IPS DF 6.9 (cell line): ENCODE results near the gene ABHD18.
"Not testable (repeated sequence)": the region's sequence is repeated elsewhere in the genome, so short reads cannot be mapped to it uniquely, and the experiment has no call there.

Source experiments
- DNase-seq: peaks from one replicate; pipeline ENCODE4 v3.0.0-alpha.2; 2013; ENCODE audit warnings: low read depth, low spot score
- H3K27ac ChIP-seq: one replicate; pipeline ENCODE4 v1.5.1; 2013; ENCODE audit warnings: low read length, control low read depth
- H3K27me3 ChIP-seq: 2 replicates; pipeline ENCODE4 v1.6.1; 2013; ENCODE audit warnings: mild to moderate bottlenecking, low read length; ENCODE audit not compliant: control insufficient read depth, insufficient read depth
- H3K36me3 ChIP-seq: 2 replicates; pipeline ENCODE4 v1.6.1; 2013; ENCODE audit warnings: low read length; ENCODE audit not compliant: control insufficient read depth, insufficient read depth
- H3K4me1 ChIP-seq: 2 replicates; pipeline ENCODE4 v1.6.1; 2013; ENCODE audit warnings: low read length; ENCODE audit not compliant: control insufficient read depth, insufficient read depth
- H3K4me3 ChIP-seq: 2 replicates; pipeline ENCODE4 v1.5.1; 2013; ENCODE audit warnings: mild to moderate bottlenecking, low read length
- H3K9me3 ChIP-seq: 2 replicates; pipeline ENCODE4 v1.6.1; 2013; ENCODE audit warnings: low read length, inconsistent platforms; ENCODE audit not compliant: control insufficient read depth, insufficient read depth
- WGBS: extraction: QIAGEN DNeasy Blood & Tissue Kit; methylation state at CpG from one replicate; pipeline ENCODE4 v1.1.7; 2013; ENCODE audit warnings: mixed read lengths, missing lambda C conversion rate; ENCODE audit not compliant: insufficient read length, insufficient coverage; 5-methylcytosine and 5-hydroxymethylcytosine counted together

ABHD18 gene

DNA sequence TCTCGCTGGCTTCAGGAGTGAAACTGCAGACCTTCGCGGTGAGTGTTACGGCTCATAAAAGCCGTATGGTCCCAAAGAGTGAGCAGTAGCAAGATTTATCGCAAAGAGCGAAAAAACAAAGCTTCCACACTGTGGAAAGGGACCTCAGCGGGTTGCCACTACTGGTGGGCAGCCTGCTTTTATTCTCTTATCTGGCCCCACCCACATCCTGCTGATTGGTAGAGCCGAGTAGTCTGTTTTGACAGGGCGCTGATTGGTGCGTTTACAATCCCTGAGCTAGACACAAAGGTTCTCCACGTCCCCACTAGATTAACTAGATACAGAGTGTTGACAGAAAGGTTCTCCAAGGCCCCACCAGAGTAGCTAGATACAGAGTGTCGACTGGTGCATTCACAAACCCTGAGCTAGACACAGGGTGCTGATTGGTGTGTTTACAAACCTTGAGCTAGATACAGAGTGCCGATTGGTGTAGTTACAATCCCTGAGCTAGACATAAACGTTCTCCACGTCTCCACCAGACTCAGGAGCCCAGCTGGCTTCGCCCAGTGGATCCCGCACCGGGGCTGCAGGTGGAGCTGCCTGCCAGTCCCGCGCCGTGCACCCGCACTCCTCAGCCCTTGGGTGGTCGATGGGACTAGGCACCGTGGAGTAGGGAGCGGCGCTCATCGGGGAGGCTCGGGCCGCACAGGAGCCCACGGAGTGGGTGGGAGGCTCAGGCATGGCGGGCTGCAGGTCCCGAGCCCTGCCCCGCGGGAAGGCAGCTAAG lies 1.4 kb upstream of the ABHD18 start:
- H3K4me3 ChIP-seq, result peak overlapping the region; percentile 20; the same call in 1 of the 2 replicates
- not testable (repeated sequence) for H3K36me3 ChIP-seq, H3K4me1 ChIP-seq, H3K27me3 ChIP-seq, H3K9me3 ChIP-seq, DNase-seq, H3K27ac ChIP-seq
- WGBS, result no CpG with 5 or more reads among the region's 35 CpGs

DNA sequence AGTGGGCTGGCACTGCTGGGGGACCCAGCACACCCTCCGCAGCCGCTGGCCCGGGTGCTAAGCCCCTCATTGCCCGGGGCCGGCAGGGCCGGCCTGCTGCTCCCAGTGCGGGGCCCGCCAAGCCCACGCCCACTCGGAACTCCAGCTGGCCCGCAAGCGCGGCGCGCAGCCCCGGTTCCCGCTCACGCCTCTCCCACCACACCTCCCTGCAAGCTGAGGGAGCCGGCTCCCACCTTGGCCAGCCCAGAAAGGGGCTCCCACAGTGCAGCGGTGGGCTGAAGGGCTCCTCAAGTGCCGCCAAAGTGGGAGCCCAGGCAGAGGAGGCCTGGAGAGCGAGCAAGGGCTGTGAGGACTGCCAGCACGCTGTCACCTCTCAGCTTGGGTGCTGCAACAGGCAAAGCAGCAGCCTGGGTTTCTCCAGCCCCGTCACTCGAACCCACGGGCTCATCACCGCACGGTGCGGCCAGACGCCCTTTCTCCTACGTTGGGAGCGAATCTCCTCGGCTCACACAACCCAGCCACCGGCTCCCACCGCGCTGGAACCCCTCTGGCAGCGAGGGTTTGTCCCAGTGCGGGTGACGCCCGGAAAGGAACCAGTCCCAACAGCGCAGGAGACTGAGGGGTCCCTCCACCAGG lies 662 bp upstream of the ABHD18 start:
- H3K4me3 ChIP-seq, result peak overlapping the region; percentile 75
- no CpG with 5 or more reads among the region's 41 CpGs for WGBS
- H3K9me3 ChIP-seq, H3K4me1 ChIP-seq, H3K27ac ChIP-seq, H3K27me3 ChIP-seq, DNase-seq, H3K36me3 ChIP-seq: not testable (repeated sequence)

DNA sequence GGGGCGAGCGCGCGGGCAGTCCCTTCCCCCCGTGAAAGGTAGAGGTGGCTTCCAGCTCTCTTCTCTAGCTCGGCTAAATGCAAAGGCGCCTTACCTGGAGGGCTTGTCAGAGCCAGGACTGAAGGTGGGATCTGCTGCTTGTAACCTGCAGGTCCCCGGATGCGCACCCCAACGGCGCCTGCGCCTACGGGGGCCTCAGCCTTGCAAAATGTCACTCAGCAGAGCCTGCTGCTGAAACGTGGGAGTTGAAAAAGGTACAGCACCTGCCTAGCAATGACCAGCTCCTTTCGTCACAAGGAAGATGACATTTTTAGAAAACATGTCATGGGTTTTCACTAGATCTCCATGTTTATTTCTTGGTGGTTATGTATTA lies 583 bp downstream of the ABHD18 start:
- Histone ChIP-seq H3K9me3 (no peaks in the 10 kb centered on the region), H3K4me3 (peak overlapping the region; percentile 75; the same call in 1 of the 2 replicates), H3K4me1 (no peaks in the 10 kb centered on the region), H3K36me3 (no peaks in the 10 kb centered on the region), H3K27me3 (no peaks in the 10 kb centered on the region), H3K27ac (no peak overlapping the region)
- DNase-seq, result no peak
- no CpG with 5 or more reads among the region's 15 CpGs for WGBS

DNA sequence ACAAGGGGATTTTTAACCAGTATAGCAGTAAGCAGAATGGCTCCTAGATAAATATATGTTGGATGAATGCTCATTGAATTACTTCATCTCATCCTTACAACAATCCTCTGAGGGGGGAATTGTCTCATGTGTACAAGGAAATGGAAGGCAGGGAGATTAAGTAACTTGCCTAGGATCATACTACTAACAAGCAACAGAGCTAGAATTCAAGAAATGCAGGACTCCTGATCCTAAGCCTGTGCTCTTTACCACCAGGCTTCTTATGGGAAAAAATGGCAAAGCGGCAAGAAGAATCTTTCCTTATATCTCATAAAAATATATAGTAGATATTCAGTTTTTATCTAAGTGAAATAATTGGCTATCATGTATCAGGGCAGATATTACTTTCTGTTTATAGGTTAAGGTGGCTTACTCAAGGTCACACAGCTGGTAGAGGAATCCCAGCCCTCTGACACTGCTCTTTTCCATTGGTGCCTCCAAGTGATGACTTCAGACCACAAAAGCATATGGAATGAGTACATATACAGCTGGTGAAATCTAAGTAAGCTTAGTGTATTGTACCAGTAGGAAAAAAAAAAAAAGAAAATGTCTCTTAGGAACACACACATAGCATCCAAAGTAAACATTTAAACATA lies 2.1 kb downstream of the ABHD18 start:
- Histone ChIP-seq H3K9me3 (no peaks in the 10 kb centered on the region), H3K4me3 (no peak overlapping the region), H3K36me3 (no peaks in the 10 kb centered on the region), H3K27ac (no peak overlapping the region), H3K27me3 (no peaks in the 10 kb centered on the region), H3K4me1 (peaks cover 3% of the 10 kb centered on the region; the same call in 1 of the 2 replicates)
- WGBS, result no CpG with 5 or more reads among the region's 1 CpG
- no peak for DNase-seq

DNA sequence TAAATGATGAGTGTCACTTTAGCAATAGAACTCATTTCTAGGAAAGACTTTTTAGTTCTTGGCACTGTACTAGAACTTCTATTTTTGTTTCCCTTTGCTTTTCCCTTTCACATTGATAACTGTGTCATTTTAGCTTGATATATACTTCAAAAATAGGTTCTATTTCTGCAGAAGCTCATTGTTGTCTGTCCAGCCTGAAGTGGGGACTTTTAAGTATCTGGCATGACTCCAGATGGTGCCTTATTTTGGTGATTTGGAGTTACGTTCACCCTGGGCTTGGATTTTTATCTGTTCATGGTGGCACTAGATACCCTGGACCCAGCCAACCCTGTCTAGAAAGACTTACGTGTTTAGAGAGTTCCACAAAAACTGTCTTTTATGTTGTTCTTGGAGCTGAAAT lies 3.4 kb downstream of the ABHD18 start:
- Histone ChIP-seq H3K4me1 (peaks cover 3% of the 10 kb centered on the region; the same call in 1 of the 2 replicates), H3K4me3 (no peak overlapping the region), H3K27me3 (no peaks in the 10 kb centered on the region), H3K27ac (no peak overlapping the region), H3K9me3 (no peaks in the 10 kb centered on the region), H3K36me3 (no peaks in the 10 kb centered on the region)
- no peak for DNase-seq
- WGBS, result no CpG with 5 or more reads among the region's 2 CpGs

DNA sequence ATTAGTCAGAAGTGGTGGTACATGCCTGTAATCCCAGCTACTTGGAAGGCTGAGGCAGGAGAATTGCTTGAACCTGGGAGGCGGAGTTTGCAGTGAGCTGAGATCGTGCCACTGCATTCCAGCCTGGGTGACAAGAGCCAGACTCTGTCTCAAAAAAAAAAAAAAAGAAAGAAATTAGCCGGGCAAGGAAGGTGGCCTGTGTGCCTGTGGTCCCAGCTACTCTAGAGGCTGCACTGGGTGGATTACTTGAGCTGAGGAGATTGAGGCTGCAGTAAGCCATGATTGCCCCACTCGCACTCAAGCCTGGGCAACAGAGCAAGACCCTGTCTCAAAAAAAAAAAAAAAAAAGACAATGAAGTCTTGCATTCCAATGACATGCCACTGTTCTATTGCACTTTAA lies 5.7 kb downstream of the ABHD18 start:
- not testable (repeated sequence) for H3K9me3 ChIP-seq, H3K27me3 ChIP-seq, H3K4me3 ChIP-seq, H3K4me1 ChIP-seq, DNase-seq, H3K36me3 ChIP-seq, H3K27ac ChIP-seq
- no CpG with 5 or more reads among the region's 4 CpGs for WGBS

DNA sequence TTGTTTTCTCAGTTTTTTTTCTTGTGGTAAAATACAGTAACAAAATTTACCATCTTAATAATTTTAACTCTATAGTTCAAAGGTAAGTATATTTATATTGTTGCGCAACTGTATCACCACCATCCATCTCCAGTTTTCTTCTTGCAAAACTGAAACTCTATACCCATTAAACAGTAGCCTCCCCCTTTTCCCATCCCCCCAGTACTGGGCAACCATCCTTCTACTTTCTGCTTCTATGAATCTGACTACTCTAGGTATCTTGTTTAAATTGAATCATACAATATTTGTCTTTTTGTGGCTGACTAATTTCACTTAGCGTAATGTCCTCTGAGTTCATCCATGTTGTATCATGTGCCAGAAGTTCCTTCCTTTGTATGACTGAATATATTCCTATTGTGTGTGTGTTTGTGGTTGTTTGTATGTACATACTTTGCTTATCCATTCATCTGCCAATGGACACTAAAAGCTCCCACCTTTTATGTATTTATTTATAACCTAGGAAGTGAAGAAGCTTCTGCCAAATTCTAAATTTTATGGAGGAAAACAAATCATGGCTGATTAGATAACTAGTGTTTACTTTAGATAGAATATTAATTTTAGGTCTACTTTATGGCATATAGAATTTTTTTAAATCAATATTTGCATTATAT lies 10.0 kb downstream of the ABHD18 start:
- Histone ChIP-seq H3K4me1 (peaks cover 3% of the 10 kb centered on the region; the same call in 1 of the 2 replicates), H3K4me3 (no peak overlapping the region), H3K27me3 (no peaks in the 10 kb centered on the region), H3K9me3 (no peaks in the 10 kb centered on the region), H3K27ac (no peak overlapping the region), H3K36me3 (no peaks in the 10 kb centered on the region)
- no peak for DNase-seq
- WGBS, result no CpG with 5 or more reads among the region's 2 CpGs

DNA sequence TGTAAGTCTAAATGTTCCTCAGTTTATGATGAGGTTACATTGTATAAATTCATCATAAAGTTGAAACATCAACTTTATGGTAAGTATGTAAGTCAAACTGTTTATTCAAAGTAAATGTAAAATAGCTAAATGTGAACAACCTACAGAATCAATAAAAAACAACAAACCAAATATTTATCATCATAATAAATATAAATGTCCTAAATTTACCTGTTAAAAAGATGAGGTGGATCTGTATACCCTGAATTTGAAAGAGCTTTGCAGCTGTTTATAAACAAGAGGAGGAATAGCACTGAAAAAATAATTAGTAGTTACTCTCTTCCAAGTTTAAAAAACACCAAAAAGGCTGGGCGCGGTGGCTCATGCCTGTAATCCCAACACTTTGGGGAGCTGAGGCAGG lies 13.7 kb downstream of the ABHD18 start:
- H3K27ac ChIP-seq, result no peak overlapping the region
- H3K36me3 ChIP-seq, result no peaks in the 10 kb centered on the region
- no peaks in the 10 kb centered on the region for H3K9me3 ChIP-seq
- H3K27me3 ChIP-seq, result no peaks in the 10 kb centered on the region
- H3K4me1 ChIP-seq, result no peaks in the 10 kb centered on the region
- H3K4me3 ChIP-seq, result no peak overlapping the region
- no CpG with 5 or more reads among the region's 2 CpGs for WGBS
- no peak for DNase-seq

DNA sequence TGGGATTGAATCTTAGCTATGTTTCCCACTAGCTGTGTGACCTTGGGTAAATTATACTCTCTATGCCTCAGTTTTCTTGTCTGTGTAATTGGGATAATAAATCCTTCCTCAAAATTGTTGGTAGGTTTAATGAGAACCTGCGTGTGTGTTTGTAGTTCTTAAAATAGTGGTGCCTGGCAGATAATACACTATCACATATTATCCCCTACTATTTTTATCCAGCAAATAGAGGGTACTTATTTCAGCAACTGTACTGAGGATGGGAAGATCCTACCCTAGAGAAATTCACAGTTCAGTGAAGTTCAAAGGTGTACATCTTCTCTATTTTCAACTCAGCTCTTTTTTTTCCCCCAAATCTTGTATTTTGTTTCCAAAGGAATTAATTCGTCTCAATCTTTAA lies 17.2 kb downstream of the ABHD18 start:
- no CpG with 5 or more reads among the region's 2 CpGs for WGBS
- DNase-seq, result no peak
- H3K36me3 ChIP-seq, result no peaks in the 10 kb centered on the region

DNA sequence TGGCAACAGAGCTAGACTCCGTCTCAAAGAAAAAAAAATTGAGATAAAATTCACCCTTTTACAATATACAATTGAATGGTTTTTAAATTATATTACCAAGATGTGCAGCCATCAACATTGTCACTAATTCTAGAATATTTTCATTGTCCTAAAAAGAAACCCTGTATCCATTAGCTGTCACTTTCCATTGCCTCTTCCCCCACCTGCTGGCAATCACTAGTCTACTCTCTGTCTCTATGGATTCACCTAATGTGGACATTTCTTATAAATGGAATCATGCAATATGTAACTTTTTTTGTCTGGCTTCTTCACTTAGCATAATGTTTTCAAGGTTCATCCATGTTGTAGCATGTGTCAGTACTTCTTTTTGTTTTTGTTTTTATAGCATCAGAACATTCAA lies 20.8 kb downstream of the ABHD18 start:
- H3K27ac ChIP-seq, result no peak overlapping the region
- DNase-seq, result no peak
- WGBS, result no CpG with 5 or more reads among the region's 1 CpG

More for the DNA sequence above, 17.2 kb downstream of the ABHD18 start:
- Histone ChIP-seq H3K9me3 (no peaks in the 10 kb centered on the region), H3K27me3 (no peaks in the 10 kb centered on the region), H3K27ac (no peak overlapping the region), H3K4me1 (no peaks in the 10 kb centered on the region), H3K4me3 (no peak overlapping the region)

More for the DNA sequence above, 20.8 kb downstream of the ABHD18 start:
- Histone ChIP-seq H3K4me1 (no peaks in the 10 kb centered on the region), H3K4me3 (no peak overlapping the region), H3K9me3 (no peaks in the 10 kb centered on the region), H3K27me3 (no peaks in the 10 kb centered on the region), H3K36me3 (no peaks in the 10 kb centered on the region)
